Stimulated activated CD8-positive, alpha-beta memory T cell treated with anti-CD3 and anti-CD28 coated beads, Interleukin-12 subunit alpha, Interleukin-12 subunit beta, amount 100 ng/mL, for 4 hours (primary cell): Measurements from ENCODE around the gene ALDH3B2.
A peak's percentile ranks its signal among the peaks of the same experiment; 100 is the strongest.
"Not testable (repeated sequence)": the region's sequence is repeated elsewhere in the genome, so short reads cannot be mapped to it uniquely, and the experiment has no call there.

Source experiments
- DNase-seq: peaks from one replicate; pipeline ENCODE4 v3.0.0-alpha.2; 2020; ENCODE audit warnings: low read depth

Gene ALDH3B2

GRCh38 chr11:67641338-67642172 lies 32.9 kb downstream of the ALDH3B2 start:
- no peak for DNase-seq

GRCh38 chr11:67640758-67641337 lies 33.6 kb downstream of the ALDH3B2 start:
- no peak for DNase-seq

- no peak for DNase-seq
Measured at GRCh38 chr11:67640021-67640757, 34.2 kb downstream of the ALDH3B2 start.

- DNase-seq = no peak
Measured at GRCh38 chr11:67639438-67639859, 35.0 kb downstream of the ALDH3B2 start, which contains the start of gene TBX10. TSS of gene TBX10 (minus strand) at chr11:67639763. CDS start at chr11:67639472, 291 bp downstream.

- DNase-seq = no peak
Measured at GRCh38 chr11:67638535-67639437, 35.6 kb downstream of the ALDH3B2 start.

GRCh38 chr11:67637441-67637840 lies 37.0 kb downstream of the ALDH3B2 start:
- DNase-seq = not testable (repeated sequence)

GRCh38 chr11:67636962-67637361 lies 37.5 kb downstream of the ALDH3B2 start:
- no peak for DNase-seq

- DNase-seq = no peak
Measured at GRCh38 chr11:67635231-67635521, 39.2 kb downstream of the ALDH3B2 start.

- DNase-seq = no peak
Measured at GRCh38 chr11:67634366-67635230, 39.8 kb downstream of the ALDH3B2 start.

GRCh38 chr11:67633758-67634365 lies 40.6 kb downstream of the ALDH3B2 start:
- DNase-seq = no peak

- DNase-seq = no peak
Measured at GRCh38 chr11:67632982-67633755, 41.3 kb downstream of the ALDH3B2 start.

GRCh38 chr11:67632175-67632981 lies 42.0 kb downstream of the ALDH3B2 start:
- no peak for DNase-seq

- DNase-seq = no peak
Measured at GRCh38 chr11:67631853-67632174, 42.6 kb downstream of the ALDH3B2 start.

- DNase-seq = no peak
Measured at GRCh38 chr11:67631411-67631810, 43.0 kb downstream of the ALDH3B2 start.

GRCh38 chr11:67630943-67631331 lies 43.5 kb downstream of the ALDH3B2 start:
- no peak for DNase-seq

- peak; percentile 87 for DNase-seq
Measured at GRCh38 chr11:67630228-67630942, 44.0 kb downstream of the ALDH3B2 start.

- peak; percentile 75 for DNase-seq
Measured at GRCh38 chr11:67629386-67630227, 44.8 kb downstream of the ALDH3B2 start, which contains the start of gene NUDT8. TSS of gene NUDT8 (minus strand) at chr11:67629937. CDS start at chr11:67629911, 26 bp downstream.
